Activated CD4-positive, CD25-positive, alpha-beta regulatory T cell treated with anti-CD3 and anti-CD28 coated beads, Interleukin-2, amount 50 U/mL, for 24 hours (primary cell): ENCODE data around the gene SLC43A3.

Experiments used
- ATAC-seq, 2 donors: fragments of 150-1000 bp; cut with Tn5 transposase; one replicate each; pipeline ENCODE4 v1.10.0; 2021; ENCODE audit warnings: mild to moderate bottlenecking in 1 of 2, moderate library complexity in 1 of 2

The SLC43A3 gene

DNA sequence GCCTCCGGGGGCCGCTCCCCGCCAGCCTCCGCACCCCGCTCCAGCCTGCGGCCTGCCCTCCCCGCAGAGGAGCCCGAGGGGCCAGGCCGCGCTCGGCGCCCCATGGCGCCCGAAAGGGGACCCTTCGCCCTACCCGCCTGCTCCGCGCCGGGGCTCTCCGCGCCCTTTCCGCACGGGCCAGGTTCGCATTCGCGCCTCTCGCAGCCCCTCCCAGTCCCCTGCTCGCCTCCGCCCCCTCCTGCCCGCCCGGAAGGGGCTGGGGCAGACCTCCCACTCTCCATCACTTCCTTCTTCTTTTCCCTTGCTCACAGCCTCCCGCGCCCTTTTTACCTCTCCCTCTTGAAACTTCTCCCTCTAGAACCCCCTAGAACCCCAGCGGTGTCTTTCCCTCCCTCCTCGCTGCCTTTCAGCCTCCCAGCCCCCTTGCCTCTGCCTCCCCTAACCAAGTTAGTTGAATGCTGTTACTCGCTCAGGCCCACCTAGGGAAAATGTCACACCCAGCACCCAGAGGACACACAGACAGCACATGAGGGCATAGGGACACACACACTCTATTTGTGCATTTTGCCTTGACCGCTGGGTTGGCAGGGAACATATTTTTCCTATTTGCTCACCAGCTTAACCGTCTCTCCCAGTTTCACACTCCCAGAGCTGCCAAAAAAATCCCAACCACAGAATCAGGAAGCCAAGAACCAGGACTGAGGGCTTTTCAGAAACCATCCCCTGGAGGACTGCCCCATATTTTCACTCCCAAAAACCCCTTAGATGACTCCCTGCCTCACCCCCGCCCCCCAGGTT is at the start of gene SLC43A3:
Gene SLC43A3 (minus strand): TSS at position 193 of the 798 bp plus-strand sequence. CDS start 949 bp downstream, outside the sequence.
- peak; percentile 57 to 62 for ATAC-seq

DNA sequence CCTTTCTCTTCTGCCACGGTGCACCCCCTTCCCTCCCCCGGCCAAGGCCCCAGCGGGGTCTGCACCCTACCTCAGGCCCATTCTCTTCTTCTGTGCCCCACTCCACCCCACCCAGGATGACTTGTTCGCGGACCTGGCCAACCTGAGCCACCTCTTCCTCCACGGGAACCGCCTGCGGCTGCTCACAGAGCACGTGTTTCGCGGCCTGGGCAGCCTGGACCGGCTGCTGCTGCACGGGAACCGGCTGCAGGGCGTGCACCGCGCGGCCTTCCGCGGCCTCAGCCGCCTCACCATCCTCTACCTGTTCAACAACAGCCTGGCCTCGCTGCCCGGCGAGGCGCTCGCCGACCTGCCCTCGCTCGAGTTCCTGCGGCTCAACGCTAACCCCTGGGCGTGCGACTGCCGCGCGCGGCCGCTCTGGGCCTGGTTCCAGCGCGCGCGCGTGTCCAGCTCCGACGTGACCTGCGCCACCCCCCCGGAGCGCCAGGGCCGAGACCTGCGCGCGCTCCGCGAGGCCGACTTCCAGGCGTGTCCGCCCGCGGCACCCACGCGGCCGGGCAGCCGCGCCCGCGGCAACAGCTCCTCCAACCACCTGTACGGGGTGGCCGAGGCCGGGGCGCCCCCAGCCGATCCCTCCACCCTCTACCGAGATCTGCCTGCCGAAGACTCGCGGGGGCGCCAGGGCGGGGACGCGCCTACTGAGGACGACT is 49.3 kb upstream of the SLC43A3 start:
- peak; percentile 28 to 31 for ATAC-seq

GRCh38 chr11:57475671-57476046 is 48.7 kb upstream of the SLC43A3 start:
- ATAC-seq = no peak

DNA sequence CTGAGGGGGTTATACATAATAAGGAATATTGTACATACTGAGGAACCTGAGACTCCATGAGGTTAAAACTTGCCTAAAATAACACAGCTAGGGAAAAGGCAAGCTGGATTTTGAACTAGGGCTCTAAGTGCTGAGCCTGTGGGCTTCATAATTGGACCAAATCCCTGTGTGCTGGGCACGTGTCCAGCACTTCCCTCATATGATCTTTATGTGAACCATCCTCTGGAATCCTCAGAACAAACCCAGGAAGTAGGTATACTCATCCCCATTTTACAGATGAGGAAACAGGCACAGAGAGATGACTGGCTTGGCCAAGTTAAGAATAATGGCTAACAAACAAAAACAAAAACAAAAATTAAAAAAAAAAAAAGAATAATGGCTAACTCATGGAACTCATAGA is 48.3 kb upstream of the SLC43A3 start:
- no peak for ATAC-seq

DNA sequence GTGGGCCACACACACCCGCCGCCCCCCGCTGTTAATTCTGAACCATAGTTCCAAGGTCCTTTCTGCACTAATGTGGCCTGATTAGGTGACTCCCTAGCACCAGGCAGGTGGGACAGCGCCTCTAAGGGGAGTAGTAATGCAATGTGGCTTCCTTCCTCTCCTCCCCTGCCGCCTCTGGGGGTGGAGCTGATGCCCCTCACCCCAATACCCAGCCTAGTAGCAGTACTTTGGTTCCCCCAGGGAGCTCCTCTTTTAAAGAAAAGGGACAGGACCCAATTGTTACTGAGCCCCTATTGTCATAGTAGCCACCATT is 47.8 kb upstream of the SLC43A3 start:
- ATAC-seq = no peak

DNA sequence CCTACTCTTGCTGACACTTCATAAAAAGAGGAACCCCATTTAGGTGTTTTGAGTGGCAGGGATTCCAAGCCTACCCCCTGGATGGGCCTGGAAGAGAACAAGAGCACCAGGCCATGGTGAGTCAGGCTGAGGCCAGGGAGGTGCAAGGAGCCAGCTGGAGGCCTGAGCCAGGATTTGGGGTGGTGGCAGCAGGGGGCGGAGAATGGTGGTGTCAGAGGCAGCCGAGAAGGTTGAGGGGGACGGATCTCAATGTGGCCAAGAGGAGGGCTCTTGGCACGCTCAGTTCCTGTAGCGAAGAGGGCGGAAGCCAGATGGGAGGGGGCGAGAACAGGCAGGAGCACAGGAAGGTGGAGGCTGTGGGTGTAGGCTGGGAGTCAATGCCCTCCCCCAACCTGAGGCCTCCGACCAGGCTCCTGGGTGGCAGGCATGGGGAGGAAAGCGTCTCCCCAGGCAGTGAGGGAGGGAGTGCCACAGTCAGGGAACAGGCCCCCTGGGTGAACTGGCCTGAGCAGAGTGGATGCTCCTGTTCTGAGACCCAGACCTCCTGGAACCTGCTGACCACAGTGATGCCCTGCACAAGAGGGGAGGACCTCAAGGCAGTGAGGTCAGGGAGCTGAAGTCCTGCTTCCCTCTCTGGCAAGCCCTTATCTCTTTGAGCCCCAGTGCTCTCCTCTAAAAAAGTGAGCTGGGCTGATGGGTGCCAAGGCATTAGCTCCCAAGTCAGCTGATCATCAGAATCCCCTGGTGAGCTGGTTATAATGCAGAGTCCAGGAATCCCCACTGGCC is 47.3 kb upstream of the SLC43A3 start:
- ATAC-seq = peak in 1 of 2 donors; percentile 22

DNA sequence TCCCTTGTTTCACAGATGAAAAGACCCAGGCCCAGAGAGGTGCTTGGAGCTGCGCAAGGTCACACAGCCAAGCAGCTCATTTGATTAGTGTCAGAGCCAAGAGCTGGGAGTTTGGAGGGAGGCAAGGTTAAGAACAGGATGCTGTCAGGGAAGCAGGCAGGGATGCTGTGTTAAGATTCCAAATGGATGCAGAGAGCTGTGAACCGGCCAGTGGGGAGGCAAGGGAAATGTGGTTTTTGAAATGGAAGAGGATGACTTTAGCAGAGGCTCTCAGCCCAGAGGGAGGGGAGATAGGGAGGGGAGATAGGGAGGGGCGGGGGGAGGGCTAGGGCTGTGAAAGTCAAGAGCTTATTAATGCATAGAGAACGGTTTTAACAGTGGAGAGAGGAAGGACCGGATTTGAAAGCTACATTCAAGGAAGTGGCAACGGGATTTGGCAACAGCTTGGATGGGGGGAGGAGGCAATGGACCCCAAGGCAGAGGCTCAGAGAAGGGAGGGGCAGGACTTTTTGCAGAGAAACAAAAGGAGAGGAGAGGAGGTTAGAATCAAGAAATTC is 46.4 kb upstream of the SLC43A3 start:
- ATAC-seq = no peak

GRCh38 chr11:57471496-57471895 is 44.6 kb upstream of the SLC43A3 start:
- ATAC-seq = no peak

DNA sequence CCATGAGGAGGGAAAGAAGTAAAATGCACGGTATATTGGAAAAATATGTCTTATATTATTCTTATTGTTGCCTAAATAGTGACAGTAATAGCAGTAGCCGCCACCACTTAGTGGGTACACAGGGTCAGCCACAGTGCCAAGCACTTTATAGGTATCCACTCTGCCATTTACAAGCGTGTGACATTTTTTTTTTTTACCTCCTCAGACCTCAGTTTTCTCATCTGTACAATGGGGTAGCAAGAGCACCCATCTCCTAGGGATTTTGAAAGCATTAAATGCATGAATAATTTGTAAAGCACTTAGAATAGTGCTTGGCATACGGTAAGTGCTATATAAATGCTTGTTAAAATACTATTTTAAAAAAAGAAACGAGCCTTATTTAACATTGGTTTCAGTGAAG is 42.3 kb upstream of the SLC43A3 start:
- no peak for ATAC-seq

DNA sequence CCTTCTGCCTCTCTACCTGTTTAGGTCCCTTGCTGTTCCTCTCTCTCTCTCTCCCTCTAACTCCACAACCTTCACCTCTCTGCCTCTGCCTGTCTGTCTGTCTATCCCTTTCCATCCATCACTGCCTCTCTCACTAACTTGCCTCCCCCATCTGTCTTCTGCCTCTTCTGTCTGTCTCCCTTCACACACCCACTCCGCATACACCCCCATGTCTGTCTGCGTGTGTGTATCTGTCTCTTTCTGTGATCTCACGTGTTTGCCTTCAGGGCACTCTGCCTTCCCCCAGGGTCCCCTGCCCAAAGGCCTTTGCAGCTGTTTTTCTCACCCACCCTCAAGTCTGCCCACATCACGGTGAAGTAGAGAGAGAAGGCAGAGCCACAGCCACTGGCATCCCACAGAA is 41.4 kb upstream of the SLC43A3 start:
- ATAC-seq = no peak

GRCh38 chr11:57467508-57468157 is 40.7 kb upstream of the SLC43A3 start:
- no peak for ATAC-seq

GRCh38 chr11:57466680-57467079 is 39.8 kb upstream of the SLC43A3 start:
- ATAC-seq = no peak

DNA sequence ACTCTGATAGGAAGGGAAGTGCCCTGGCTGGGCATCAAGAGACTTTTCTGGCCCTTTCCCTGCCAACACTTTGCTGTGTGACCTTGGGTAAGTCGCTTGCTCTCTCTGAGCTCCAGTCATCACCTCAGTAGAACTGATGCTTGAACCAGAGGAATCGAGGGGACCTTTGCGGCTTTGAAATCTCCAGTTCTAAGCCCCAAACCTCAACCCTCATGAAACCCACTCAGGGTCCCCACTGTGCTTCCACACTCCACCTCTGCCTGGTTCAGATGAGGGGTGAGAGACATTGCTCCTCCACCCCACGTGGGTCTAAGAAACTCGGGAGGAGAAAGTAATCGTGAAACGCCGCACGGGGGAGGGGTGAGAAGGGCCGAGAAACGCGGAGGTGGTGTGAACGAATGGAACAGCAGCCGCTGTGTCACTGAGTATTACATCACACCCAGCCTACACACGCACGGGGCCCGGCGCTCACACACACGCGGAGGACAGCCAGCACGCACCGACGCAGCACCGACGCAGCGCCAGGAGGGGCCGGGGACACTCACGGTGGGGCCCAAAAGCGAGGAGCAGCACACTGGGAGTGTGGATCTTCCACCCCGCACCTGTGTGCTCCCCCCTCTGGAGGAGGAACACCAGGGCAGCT is 37.7 kb upstream of the SLC43A3 start:
- ATAC-seq = no peak

GRCh38 chr11:57463671-57464538 is 37.0 kb upstream of the SLC43A3 start:
- ATAC-seq = no peak

GRCh38 chr11:57462597-57462996 is 35.7 kb upstream of the SLC43A3 start:
- ATAC-seq = no peak

- no peak for ATAC-seq
Observed at GRCh38 chr11:57461841-57462489, 35.0 kb upstream of the SLC43A3 start.

DNA sequence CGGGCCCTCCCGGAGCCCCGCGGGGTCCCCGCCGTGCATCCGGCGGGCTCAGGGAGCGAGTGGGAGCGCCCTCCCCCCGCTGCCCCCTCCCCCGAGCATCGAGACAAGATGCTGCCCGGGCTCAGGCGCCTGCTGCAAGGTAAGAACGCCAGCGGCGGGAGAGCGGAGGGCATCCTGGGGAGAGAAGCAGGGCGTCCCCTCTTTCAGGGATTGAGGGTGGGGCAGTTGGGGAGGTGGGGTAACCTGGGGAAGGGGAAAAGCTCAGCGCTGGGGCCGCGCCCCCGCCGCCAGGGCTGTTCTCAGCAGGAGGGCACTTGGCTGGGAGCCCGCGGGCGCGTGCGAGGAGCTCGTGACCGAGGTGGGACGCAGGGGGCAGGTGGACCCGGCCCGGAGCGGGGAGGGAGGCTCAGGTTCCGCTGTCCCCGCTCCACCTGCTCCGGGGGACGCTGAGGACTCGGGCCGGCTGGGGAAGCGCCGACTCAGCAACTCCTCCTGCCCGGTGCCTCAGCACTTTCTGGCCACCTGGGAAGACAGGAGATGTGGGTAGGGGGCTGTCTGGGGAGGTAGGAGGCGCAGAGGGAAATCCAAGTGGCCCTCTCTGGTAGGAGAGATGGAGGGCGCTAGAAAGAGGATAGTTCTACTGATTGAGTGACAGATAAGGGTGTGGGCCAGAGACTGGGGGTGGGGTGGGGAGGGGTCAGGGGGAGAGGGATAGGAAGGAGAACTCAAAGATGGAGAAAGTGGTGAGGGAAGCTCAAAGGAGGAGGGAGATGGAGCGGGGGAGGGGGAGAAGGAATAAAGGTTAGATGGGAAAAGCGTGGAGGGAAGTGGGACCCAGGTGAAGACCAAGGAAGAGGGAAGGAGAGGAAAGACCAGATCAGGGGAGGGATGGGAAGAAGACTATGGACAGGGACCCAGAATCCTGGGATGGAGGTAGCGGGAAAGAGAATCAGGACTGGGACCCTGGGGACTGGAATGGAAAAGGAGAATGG is 34.1 kb upstream of the SLC43A3 start:
- no peak for ATAC-seq

- peak; percentile 37 for ATAC-seq
Observed at GRCh38 chr11:57460022-57460757, 33.3 kb upstream of the SLC43A3 start, which contains the start of gene RTN4RL2. Gene RTN4RL2 (plus strand): TSS chr11:57460528. CDS start chr11:57460866, 338 bp downstream.
